ENCODE data around the gene ZNF746. TPM values are rescaled to one million over a fixed set of nuclear protein-coding genes. Genes with fewer than 3 reads are reported as not detected.

The ZNF746 gene
- total RNA-seq, 1 donor from 2014 or later = 19.1 TPM

DNA sequence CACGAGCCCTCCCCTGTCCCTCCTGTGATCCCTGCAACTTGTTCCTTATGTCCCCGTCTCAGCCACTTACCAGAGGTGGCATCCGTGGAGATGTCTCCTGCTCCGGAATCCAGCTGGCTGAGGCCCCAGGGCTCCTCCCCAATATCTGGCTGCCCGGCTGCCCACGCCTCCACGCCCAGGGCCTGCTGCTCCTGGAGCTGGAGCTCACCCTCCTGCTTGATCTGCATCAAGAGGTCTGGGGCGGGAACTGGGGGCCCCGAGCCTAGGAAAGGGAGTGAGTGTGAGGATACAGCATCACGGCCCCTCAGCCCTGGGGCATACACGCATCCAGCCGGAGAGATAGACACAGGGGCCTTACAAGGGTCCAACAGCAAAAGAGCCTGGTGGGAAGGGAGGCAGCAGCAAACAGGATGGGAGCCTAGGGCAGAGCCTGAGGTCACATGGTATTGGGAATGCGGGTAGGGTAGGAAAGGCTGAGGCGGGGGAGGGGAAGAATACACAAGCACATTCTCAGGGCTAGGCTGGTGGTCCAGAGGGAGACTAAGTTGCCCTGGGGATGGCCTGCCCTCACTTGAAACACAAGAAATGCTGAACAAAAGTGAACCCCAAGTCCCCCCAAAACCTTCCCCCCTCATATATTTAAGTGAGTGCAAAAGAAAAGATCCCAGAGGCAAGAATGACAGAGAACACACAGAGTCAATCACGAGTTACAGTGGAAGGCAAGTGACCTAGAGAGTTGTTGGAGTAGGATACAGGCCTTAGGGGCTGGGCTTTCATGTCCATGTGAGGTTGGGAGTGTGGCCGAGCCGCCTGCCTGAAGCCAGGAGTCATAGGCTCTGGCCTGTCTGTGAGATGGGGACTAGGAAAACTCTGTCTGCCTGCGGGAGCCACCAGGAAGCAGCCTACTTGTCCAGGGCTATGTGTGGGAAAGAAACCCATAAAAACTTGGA lies 19.8 kb downstream of the ZNF746 start:
- no peaks in the 10 kb centered on the region for H3K4me1 Mint-ChIP-seq (ENCODE audit: unreplicated experiment)
- no peaks in the 10 kb centered on the region for H3K27me3 Mint-ChIP-seq (ENCODE audit: unreplicated experiment)
- H3K9me3 Mint-ChIP-seq (ENCODE audit: unreplicated experiment) = peaks cover 11% of the 10 kb centered on the region
- DNase-seq (ENCODE audit: extremely low spot score, unreplicated experiment) = no peak
- peaks cover 59% of the 10 kb centered on the region for H3K36me3 Mint-ChIP-seq (ENCODE audit: unreplicated experiment)
- no peak overlapping the region for H3K27ac Mint-ChIP-seq (ENCODE audit: unreplicated experiment)
- TF ChIP-seq, protein P1, sequence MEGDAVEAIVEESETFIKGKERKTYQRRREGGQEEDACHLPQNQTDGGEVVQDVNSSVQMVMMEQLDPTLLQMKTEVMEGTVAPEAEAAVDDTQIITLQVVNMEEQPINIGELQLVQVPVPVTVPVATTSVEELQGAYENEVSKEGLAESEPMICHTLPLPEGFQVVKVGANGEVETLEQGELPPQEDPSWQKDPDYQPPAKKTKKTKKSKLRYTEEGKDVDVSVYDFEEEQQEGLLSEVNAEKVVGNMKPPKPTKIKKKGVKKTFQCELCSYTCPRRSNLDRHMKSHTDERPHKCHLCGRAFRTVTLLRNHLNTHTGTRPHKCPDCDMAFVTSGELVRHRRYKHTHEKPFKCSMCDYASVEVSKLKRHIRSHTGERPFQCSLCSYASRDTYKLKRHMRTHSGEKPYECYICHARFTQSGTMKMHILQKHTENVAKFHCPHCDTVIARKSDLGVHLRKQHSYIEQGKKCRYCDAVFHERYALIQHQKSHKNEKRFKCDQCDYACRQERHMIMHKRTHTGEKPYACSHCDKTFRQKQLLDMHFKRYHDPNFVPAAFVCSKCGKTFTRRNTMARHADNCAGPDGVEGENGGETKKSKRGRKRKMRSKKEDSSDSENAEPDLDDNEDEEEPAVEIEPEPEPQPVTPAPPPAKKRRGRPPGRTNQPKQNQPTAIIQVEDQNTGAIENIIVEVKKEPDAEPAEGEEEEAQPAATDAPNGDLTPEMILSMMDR (IDR thresholded peaks at IDR 0.05) = no peak
- no peak overlapping the region for H3K4me3 Mint-ChIP-seq (ENCODE audit: unreplicated experiment)

DNA sequence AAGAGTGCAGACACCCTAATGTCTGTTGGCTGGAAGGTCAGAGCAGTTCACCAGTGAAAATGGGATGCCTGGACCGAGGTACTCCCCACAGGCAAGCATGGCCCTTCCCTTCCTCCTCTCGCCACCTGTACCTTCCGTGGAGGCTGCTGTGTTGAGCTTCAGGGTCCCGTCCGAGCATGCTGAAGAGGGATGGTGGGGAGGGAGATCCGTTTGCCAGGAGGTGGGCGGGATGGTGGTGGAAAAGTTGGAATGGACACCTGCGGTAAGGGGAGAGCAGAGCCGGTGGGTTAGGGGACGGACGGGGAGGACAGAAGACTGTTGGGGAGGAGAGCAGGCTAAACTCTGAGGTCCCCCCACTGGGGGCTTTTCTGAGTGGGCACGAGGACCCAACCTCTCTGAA lies 20.8 kb downstream of the ZNF746 start:
- H3K36me3 Mint-ChIP-seq (ENCODE audit: unreplicated experiment) = peaks cover 68% of the 10 kb centered on the region
- H3K4me3 Mint-ChIP-seq (ENCODE audit: unreplicated experiment) = no peak overlapping the region
- TF ChIP-seq, protein P1 (IDR thresholded peaks at IDR 0.05) = no peak

DNA sequence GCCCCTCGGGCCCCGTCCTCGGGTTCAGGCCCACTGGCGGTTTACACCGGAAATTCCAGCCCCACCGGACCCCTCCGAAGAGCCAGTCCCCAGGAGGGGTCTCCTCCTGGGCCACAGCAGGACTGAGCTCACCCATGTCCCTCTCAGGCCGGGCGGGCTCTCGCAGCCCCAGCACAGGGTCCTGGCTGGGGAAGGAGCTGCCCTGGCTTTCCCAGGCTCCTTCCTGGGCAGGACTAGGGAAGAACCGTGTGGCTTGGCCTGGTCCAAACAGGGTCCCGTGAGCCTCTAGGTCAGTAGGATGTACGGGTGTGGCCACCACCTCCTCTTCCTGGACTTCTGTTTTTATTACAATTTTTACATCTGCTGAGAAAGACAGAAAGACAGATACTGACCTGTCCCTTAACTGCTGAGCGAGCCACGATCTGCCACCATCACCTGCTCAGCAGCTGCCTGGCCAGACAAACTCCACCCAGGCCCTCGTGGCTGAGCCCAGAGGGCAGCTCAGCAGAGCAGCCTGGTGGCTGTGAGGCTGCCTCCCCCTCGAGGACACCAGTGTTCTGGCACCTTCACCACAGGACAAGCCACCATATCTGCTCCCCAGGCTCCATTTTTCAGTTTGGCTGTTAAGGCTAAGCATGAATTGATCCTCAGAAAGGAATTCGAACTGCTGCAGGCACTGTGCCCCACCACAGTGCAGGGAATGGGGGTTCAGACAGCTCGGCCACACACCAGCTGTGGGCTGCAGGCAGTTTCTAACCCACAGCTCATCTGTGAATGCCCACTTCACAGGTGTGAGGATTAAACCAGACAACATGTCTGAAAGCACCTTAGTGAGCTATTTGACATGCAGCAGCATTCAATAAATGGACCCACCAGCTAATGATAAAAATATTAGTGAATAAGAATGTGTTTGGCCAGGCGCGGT lies 22.2 kb downstream of the ZNF746 start:
- Mint-ChIP-seq H3K36me3 (ENCODE audit: unreplicated experiment) (peaks cover 68% of the 10 kb centered on the region), H3K9me3 (ENCODE audit: unreplicated experiment) (peaks cover 14% of the 10 kb centered on the region), H3K27me3 (ENCODE audit: unreplicated experiment) (no peaks in the 10 kb centered on the region), H3K4me3 (ENCODE audit: unreplicated experiment) (no peak overlapping the region), H3K27ac (ENCODE audit: unreplicated experiment) (no peak overlapping the region), H3K4me1 (ENCODE audit: unreplicated experiment) (no peaks in the 10 kb centered on the region)
- TF ChIP-seq, protein P1 (IDR thresholded peaks at IDR 0.05) = no peak
- DNase-seq (ENCODE audit: extremely low spot score, unreplicated experiment) = no peak

More for the DNA sequence above, 20.8 kb downstream of the ZNF746 start:
- H3K27me3 Mint-ChIP-seq (ENCODE audit: unreplicated experiment) = no peaks in the 10 kb centered on the region
- H3K27ac Mint-ChIP-seq (ENCODE audit: unreplicated experiment) = no peak overlapping the region
- DNase-seq (ENCODE audit: extremely low spot score, unreplicated experiment) = no peak
- peaks cover 11% of the 10 kb centered on the region for H3K9me3 Mint-ChIP-seq (ENCODE audit: unreplicated experiment)
- H3K4me1 Mint-ChIP-seq (ENCODE audit: unreplicated experiment) = no peaks in the 10 kb centered on the region

DNA sequence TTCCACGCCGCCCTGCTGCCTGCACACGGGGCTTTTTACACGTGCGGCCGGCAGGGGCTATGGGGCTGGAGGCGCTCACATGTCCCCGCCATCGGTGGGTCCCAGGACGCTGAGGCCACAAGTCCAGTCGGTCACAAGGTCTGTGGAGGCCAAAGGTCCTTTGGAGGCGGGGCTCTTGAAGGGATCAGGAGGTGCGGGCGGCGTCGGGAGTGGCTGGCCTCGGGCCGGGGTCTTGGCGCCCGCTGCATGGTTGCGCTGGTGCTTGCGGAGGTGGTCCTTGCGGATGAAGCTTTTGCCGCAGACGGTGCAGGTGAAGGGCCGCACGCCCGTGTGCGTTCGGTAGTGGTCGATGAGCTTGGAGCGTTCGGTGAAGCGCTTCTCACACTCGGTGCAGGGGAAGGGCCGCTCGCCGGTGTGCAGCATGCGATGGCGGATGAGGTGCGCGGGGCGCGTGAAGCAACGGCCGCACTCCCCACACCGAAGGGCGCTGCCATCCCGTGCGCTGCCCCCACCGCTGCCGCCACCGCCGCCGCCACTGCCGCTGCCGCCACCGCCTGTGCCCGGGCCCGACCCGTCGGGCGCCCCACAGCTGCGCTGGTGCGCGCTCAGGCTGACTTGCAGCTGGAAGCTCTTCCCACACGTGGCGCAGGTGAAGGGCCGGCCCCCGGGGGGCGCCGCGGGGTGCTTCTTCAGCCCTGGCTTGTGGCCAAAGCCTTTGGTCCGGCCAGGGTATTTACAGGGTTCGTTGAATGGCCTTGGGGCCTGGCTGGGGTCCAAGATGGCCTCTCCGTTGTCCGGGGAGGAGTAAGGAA lies 23.1 kb downstream of the ZNF746 start:
- Mint-ChIP-seq H3K4me3 (ENCODE audit: unreplicated experiment) (no peak overlapping the region), H3K36me3 (ENCODE audit: unreplicated experiment) (peaks cover 69% of the 10 kb centered on the region)

More for the DNA sequence above, 23.1 kb downstream of the ZNF746 start:
- peak; percentile 85 for DNase-seq (ENCODE audit: extremely low spot score, unreplicated experiment)
- no peak overlapping the region for H3K27ac Mint-ChIP-seq (ENCODE audit: unreplicated experiment)
- H3K9me3 Mint-ChIP-seq (ENCODE audit: unreplicated experiment) = peaks cover 14% of the 10 kb centered on the region
- H3K27me3 Mint-ChIP-seq (ENCODE audit: unreplicated experiment) = no peaks in the 10 kb centered on the region
- TF ChIP-seq, protein P1 (IDR thresholded peaks at IDR 0.05) = no peak
- H3K4me1 Mint-ChIP-seq (ENCODE audit: unreplicated experiment) = no peaks in the 10 kb centered on the region

All from osteocyte (in vitro differentiated cells).